Measurements from ENCODE around the gene AMOTL2.

The AMOTL2 gene

GRCh38 chr3:134374105-134374790 is at the start of gene AMOTL2:
Gene AMOTL2, minus strand, starts transcription at chr3:134374447. Its CDS starts 3,014 bp downstream, at chr3:134371433.
- DNase-seq (ENCODE audit: low spot score in 2 of 2) = no peak
- ATAC-seq (replicated peaks; ENCODE audit: extremely low read depth, poor library complexity, severe bottlenecking) = peak; percentile 34
- H3K4me1 Mint-ChIP-seq = peaks cover 15% of the 10 kb centered on the region
- no peaks in the 10 kb centered on the region for H3K36me3 Mint-ChIP-seq (ENCODE audit: insufficient read depth)
- H3K9me3 Mint-ChIP-seq = no peaks in the 10 kb centered on the region
- peaks cover 61% of the 10 kb centered on the region for H3K27me3 Mint-ChIP-seq
- H3K27ac Mint-ChIP-seq (ENCODE audit: low read depth) = no peak within 1 kb of the TSS
- H3K4me3 Mint-ChIP-seq = peak within 1 kb of the TSS; percentile 71

GRCh38 chr3:134423153-134423552 is 48.9 kb upstream of the AMOTL2 start:
- no peaks in the 10 kb centered on the region for H3K9me3 Mint-ChIP-seq
- no peak overlapping the region for H3K4me3 Mint-ChIP-seq
- ATAC-seq (replicated peaks; ENCODE audit: extremely low read depth, poor library complexity, severe bottlenecking) (no peak), DNase-seq (ENCODE audit: low spot score in 2 of 2) (no peak)
- H3K27me3 Mint-ChIP-seq = no peaks in the 10 kb centered on the region
- H3K4me1 Mint-ChIP-seq = peaks cover 5% of the 10 kb centered on the region
- H3K27ac Mint-ChIP-seq (ENCODE audit: low read depth) = no peak overlapping the region
- no peaks in the 10 kb centered on the region for H3K36me3 Mint-ChIP-seq (ENCODE audit: insufficient read depth)

- no peaks in the 10 kb centered on the region for H3K9me3 Mint-ChIP-seq
- no peaks in the 10 kb centered on the region for H3K27me3 Mint-ChIP-seq
- H3K36me3 Mint-ChIP-seq (ENCODE audit: insufficient read depth) = no peaks in the 10 kb centered on the region
- H3K4me3 Mint-ChIP-seq = no peak overlapping the region
- H3K4me1 Mint-ChIP-seq = peaks cover 5% of the 10 kb centered on the region
- H3K27ac Mint-ChIP-seq (ENCODE audit: low read depth) = no peak overlapping the region
- DNase-seq (ENCODE audit: low spot score in 2 of 2) (no peak), ATAC-seq (replicated peaks; ENCODE audit: extremely low read depth, poor library complexity, severe bottlenecking) (no peak)
Measured at GRCh38 chr3:134419960-134420321, 45.7 kb upstream of the AMOTL2 start.

- Mint-ChIP-seq H3K4me3 (no peak overlapping the region), H3K4me1 (peaks cover 5% of the 10 kb centered on the region), H3K27ac (ENCODE audit: low read depth) (no peak overlapping the region), H3K27me3 (no peaks in the 10 kb centered on the region), H3K9me3 (no peaks in the 10 kb centered on the region), H3K36me3 (ENCODE audit: insufficient read depth) (no peaks in the 10 kb centered on the region)
- DNase-seq (ENCODE audit: low spot score in 2 of 2) (no peak), ATAC-seq (replicated peaks; ENCODE audit: extremely low read depth, poor library complexity, severe bottlenecking) (no peak)
Measured at GRCh38 chr3:134419214-134419959, 45.1 kb upstream of the AMOTL2 start.

GRCh38 chr3:134409041-134409440 is 34.8 kb upstream of the AMOTL2 start:
- Mint-ChIP-seq H3K27me3 (peaks cover 98% of the 10 kb centered on the region), H3K27ac (ENCODE audit: low read depth) (no peak overlapping the region), H3K9me3 (no peaks in the 10 kb centered on the region), H3K36me3 (ENCODE audit: insufficient read depth) (no peaks in the 10 kb centered on the region), H3K4me3 (no peak overlapping the region), H3K4me1 (no peaks in the 10 kb centered on the region)
- ATAC-seq (replicated peaks; ENCODE audit: extremely low read depth, poor library complexity, severe bottlenecking) (no peak), DNase-seq (ENCODE audit: low spot score in 2 of 2) (no peak)

GRCh38 chr3:134407239-134407625 is 33.0 kb upstream of the AMOTL2 start:
- Mint-ChIP-seq H3K27me3 (peaks cover 98% of the 10 kb centered on the region), H3K4me1 (no peaks in the 10 kb centered on the region), H3K27ac (ENCODE audit: low read depth) (no peak overlapping the region), H3K9me3 (no peaks in the 10 kb centered on the region), H3K36me3 (ENCODE audit: insufficient read depth) (no peaks in the 10 kb centered on the region), H3K4me3 (no peak overlapping the region)
- ATAC-seq (replicated peaks; ENCODE audit: extremely low read depth, poor library complexity, severe bottlenecking) = no peak
- DNase-seq (ENCODE audit: low spot score in 2 of 2) = no peak

GRCh38 chr3:134406331-134407238 is 32.3 kb upstream of the AMOTL2 start:
- Mint-ChIP-seq H3K9me3 (no peaks in the 10 kb centered on the region), H3K27ac (ENCODE audit: low read depth) (no peak overlapping the region), H3K27me3 (peaks cover 98% of the 10 kb centered on the region), H3K4me1 (no peaks in the 10 kb centered on the region), H3K4me3 (no peak overlapping the region), H3K36me3 (ENCODE audit: insufficient read depth) (no peaks in the 10 kb centered on the region)
- no peak for DNase-seq (ENCODE audit: low spot score in 2 of 2)
- ATAC-seq (replicated peaks; ENCODE audit: extremely low read depth, poor library complexity, severe bottlenecking) = no peak

GRCh38 chr3:134404366-134404885 is 30.2 kb upstream of the AMOTL2 start:
- Mint-ChIP-seq H3K4me3 (no peak overlapping the region), H3K27me3 (peaks cover 98% of the 10 kb centered on the region)

GRCh38 chr3:134397755-134398154 is 23.5 kb upstream of the AMOTL2 start:
- ATAC-seq (replicated peaks; ENCODE audit: extremely low read depth, poor library complexity, severe bottlenecking) = no peak
- H3K36me3 Mint-ChIP-seq (ENCODE audit: insufficient read depth) = no peaks in the 10 kb centered on the region
- H3K4me1 Mint-ChIP-seq = no peaks in the 10 kb centered on the region
- no peak for DNase-seq (ENCODE audit: low spot score in 2 of 2)
- H3K4me3 Mint-ChIP-seq = no peak overlapping the region
- H3K27me3 Mint-ChIP-seq = peaks cover 86% of the 10 kb centered on the region
- no peaks in the 10 kb centered on the region for H3K9me3 Mint-ChIP-seq
- no peak overlapping the region for H3K27ac Mint-ChIP-seq (ENCODE audit: low read depth)

More at GRCh38 chr3:134404366-134404885, 30.2 kb upstream of the AMOTL2 start:
- Mint-ChIP-seq H3K36me3 (ENCODE audit: insufficient read depth) (no peaks in the 10 kb centered on the region), H3K27ac (ENCODE audit: low read depth) (no peak overlapping the region), H3K9me3 (no peaks in the 10 kb centered on the region), H3K4me1 (no peaks in the 10 kb centered on the region)
- DNase-seq (ENCODE audit: low spot score in 2 of 2) (no peak), ATAC-seq (replicated peaks; ENCODE audit: extremely low read depth, poor library complexity, severe bottlenecking) (no peak)

- no peak overlapping the region for H3K27ac Mint-ChIP-seq (ENCODE audit: low read depth)
- peaks cover 74% of the 10 kb centered on the region for H3K27me3 Mint-ChIP-seq
- no peaks in the 10 kb centered on the region for H3K4me1 Mint-ChIP-seq
- H3K36me3 Mint-ChIP-seq (ENCODE audit: insufficient read depth) = no peaks in the 10 kb centered on the region
- H3K9me3 Mint-ChIP-seq = no peaks in the 10 kb centered on the region
- no peak for DNase-seq (ENCODE audit: low spot score in 2 of 2)
- ATAC-seq (replicated peaks; ENCODE audit: extremely low read depth, poor library complexity, severe bottlenecking) = no peak
- no peak overlapping the region for H3K4me3 Mint-ChIP-seq
Measured at GRCh38 chr3:134395103-134395502, 20.9 kb upstream of the AMOTL2 start.

GRCh38 chr3:134394380-134394779 is 20.1 kb upstream of the AMOTL2 start:
- no peak overlapping the region for H3K4me3 Mint-ChIP-seq
- H3K27ac Mint-ChIP-seq (ENCODE audit: low read depth) = no peak overlapping the region
- DNase-seq (ENCODE audit: low spot score in 2 of 2) (no peak), ATAC-seq (replicated peaks; ENCODE audit: extremely low read depth, poor library complexity, severe bottlenecking) (no peak)
- H3K9me3 Mint-ChIP-seq = no peaks in the 10 kb centered on the region
- no peaks in the 10 kb centered on the region for H3K4me1 Mint-ChIP-seq
- H3K36me3 Mint-ChIP-seq (ENCODE audit: insufficient read depth) = no peaks in the 10 kb centered on the region
- peaks cover 74% of the 10 kb centered on the region for H3K27me3 Mint-ChIP-seq

- Mint-ChIP-seq H3K27me3 (peaks cover 74% of the 10 kb centered on the region), H3K4me3 (no peak overlapping the region), H3K36me3 (ENCODE audit: insufficient read depth) (no peaks in the 10 kb centered on the region), H3K9me3 (no peaks in the 10 kb centered on the region), H3K4me1 (no peaks in the 10 kb centered on the region), H3K27ac (ENCODE audit: low read depth) (no peak overlapping the region)
- no peak for ATAC-seq (replicated peaks; ENCODE audit: extremely low read depth, poor library complexity, severe bottlenecking)
- no peak for DNase-seq (ENCODE audit: low spot score in 2 of 2)
Measured at GRCh38 chr3:134393074-134393473, 18.8 kb upstream of the AMOTL2 start.
